OCI-LY1 (cell line): Measurements from ENCODE around the gene CTIF.

Experiments
- EZH2 ChIP-seq: fragments of 200-600 bp; sonication (generic), shearing (Covaris generic); IDR thresholded peaks from 2 replicates; pipeline ENCODE4 v1.8.0; 2017; ENCODE audit warnings: borderline replicate concordance, mixed run types, mild to moderate bottlenecking, antibody characterized with exemption, low read length, moderate library complexity, mixed read lengths
- TF ChIP-seq, protein P1 (sequence below): fragments of 200-600 bp; sonication (generic), shearing (Covaris generic); IDR thresholded peaks from 2 replicates; pipeline ENCODE4 v1.5.1; 2017; ENCODE audit warnings: mild to moderate bottlenecking, antibody characterized with exemption, low read length, moderate library complexity, mixed read lengths

GRCh38 chr18:48827291-48828193 lies 288.7 kb downstream of the CTIF start:
- TF ChIP-seq, protein P1, sequence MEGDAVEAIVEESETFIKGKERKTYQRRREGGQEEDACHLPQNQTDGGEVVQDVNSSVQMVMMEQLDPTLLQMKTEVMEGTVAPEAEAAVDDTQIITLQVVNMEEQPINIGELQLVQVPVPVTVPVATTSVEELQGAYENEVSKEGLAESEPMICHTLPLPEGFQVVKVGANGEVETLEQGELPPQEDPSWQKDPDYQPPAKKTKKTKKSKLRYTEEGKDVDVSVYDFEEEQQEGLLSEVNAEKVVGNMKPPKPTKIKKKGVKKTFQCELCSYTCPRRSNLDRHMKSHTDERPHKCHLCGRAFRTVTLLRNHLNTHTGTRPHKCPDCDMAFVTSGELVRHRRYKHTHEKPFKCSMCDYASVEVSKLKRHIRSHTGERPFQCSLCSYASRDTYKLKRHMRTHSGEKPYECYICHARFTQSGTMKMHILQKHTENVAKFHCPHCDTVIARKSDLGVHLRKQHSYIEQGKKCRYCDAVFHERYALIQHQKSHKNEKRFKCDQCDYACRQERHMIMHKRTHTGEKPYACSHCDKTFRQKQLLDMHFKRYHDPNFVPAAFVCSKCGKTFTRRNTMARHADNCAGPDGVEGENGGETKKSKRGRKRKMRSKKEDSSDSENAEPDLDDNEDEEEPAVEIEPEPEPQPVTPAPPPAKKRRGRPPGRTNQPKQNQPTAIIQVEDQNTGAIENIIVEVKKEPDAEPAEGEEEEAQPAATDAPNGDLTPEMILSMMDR: no peak
- no peak for TF ChIP-seq EZH2
